Glutamatergic neuron (in vitro differentiated cells): ENCODE data around the gene ABCA1. TPM values are rescaled to one million over a fixed set of nuclear protein-coding genes. Genes with fewer than 3 reads are reported as not detected.

Source experiments
- DNase-seq: peaks from one replicate; pipeline ENCODE4 v3.0.0; 2022
- H3K27ac Mint-ChIP-seq: one replicate; pipeline ENCODE4 v1.8.0; 2020; ENCODE audit warnings: mild to moderate bottlenecking, mixed read lengths, inconsistent platforms; ENCODE audit not compliant: unreplicated experiment
- H3K27me3 Mint-ChIP-seq: one replicate; pipeline ENCODE4 v1.8.0; 2020; ENCODE audit warnings: mild to moderate bottlenecking, moderate library complexity, mixed read lengths, inconsistent platforms; ENCODE audit not compliant: unreplicated experiment
- H3K36me3 Mint-ChIP-seq: one replicate; pipeline ENCODE4 v1.8.0; 2020; ENCODE audit warnings: mild to moderate bottlenecking, mixed read lengths, inconsistent platforms; ENCODE audit not compliant: unreplicated experiment
- H3K4me1 Mint-ChIP-seq: one replicate; pipeline ENCODE4 v1.8.0; 2020; ENCODE audit warnings: mild to moderate bottlenecking, low read depth, mixed read lengths, inconsistent platforms; ENCODE audit not compliant: unreplicated experiment
- H3K4me3 Mint-ChIP-seq: one replicate; pipeline ENCODE4 v1.8.0; 2020; ENCODE audit warnings: mild to moderate bottlenecking, mixed read lengths, inconsistent platforms; ENCODE audit not compliant: unreplicated experiment
- H3K9me3 Mint-ChIP-seq: one replicate; pipeline ENCODE4 v1.8.0; 2020; ENCODE audit warnings: mild to moderate bottlenecking, moderate library complexity, mixed read lengths, inconsistent platforms; ENCODE audit not compliant: unreplicated experiment
- CTCF ChIP-seq: fragments of 200-600 bp; sonication (generic); IDR thresholded peaks from one replicate; pipeline ENCODE4 v1.5.0; 2021; ENCODE audit not compliant: partially characterized antibody, unreplicated experiment
- total RNA-seq: library from RNA; stranded (reverse); fragmentation: NEBNext Ultra II Directional; extraction: Animal tissue kit (Norgen Biotek cat#: 25700); gene quantifications from one replicate; pipeline ENCODE4 v1.2.1, GENCODE V29; 2021; ENCODE audit not compliant: unreplicated experiment

Gene ABCA1
- total RNA-seq, 1 donor from 2014 or later = 146 TPM

DNA sequence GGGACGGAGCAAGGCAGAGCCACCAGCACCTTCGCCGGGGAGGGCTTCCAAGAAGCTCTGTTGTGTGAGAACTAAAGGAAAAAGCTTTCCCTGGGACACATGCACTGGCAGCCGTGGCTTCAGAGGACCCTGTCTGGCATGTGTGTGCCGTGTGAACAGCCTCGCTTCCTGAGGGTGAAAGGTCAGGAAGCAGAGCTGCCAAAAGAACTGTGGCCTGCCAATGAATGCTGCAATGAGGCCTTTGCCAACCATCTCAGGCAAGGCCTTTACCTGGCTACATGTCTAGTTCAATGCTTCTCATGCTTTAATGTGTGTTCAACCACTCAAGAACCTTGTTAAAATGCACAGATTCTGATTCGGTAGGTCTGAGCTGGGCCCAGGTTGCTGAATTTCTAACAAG, 110.5 kb downstream of the ABCA1 start:
- peaks cover 4% of the 10 kb centered on the region for H3K27me3 Mint-ChIP-seq
- TF ChIP-seq CTCF = no peak
- H3K36me3 Mint-ChIP-seq = peaks cover 19% of the 10 kb centered on the region
- DNase-seq = no peak
- H3K4me1 Mint-ChIP-seq = peaks cover 16% of the 10 kb centered on the region
- no peak overlapping the region for H3K27ac Mint-ChIP-seq
- H3K4me3 Mint-ChIP-seq = no peak overlapping the region
- H3K9me3 Mint-ChIP-seq = peaks cover 26% of the 10 kb centered on the region

GRCh38 chr9:104815851-104816565, 111.9 kb downstream of the ABCA1 start:
- H3K27me3 Mint-ChIP-seq = peaks cover 4% of the 10 kb centered on the region
- H3K9me3 Mint-ChIP-seq = peaks cover 27% of the 10 kb centered on the region
- H3K36me3 Mint-ChIP-seq = peaks cover 19% of the 10 kb centered on the region
- H3K4me3 Mint-ChIP-seq = no peak overlapping the region
- DNase-seq = no peak
- H3K27ac Mint-ChIP-seq = no peak overlapping the region
- TF ChIP-seq CTCF = no peak
- H3K4me1 Mint-ChIP-seq = peaks cover 16% of the 10 kb centered on the region

GRCh38 chr9:104810421-104811339, 117.3 kb downstream of the ABCA1 start:
- Mint-ChIP-seq H3K4me1 (peaks cover 2% of the 10 kb centered on the region), H3K27ac (no peak overlapping the region), H3K27me3 (peaks cover 3% of the 10 kb centered on the region), H3K36me3 (peaks cover 14% of the 10 kb centered on the region), H3K9me3 (peaks cover 28% of the 10 kb centered on the region), H3K4me3 (no peak overlapping the region)
- no peak for DNase-seq
- TF ChIP-seq CTCF = no peak

DNA sequence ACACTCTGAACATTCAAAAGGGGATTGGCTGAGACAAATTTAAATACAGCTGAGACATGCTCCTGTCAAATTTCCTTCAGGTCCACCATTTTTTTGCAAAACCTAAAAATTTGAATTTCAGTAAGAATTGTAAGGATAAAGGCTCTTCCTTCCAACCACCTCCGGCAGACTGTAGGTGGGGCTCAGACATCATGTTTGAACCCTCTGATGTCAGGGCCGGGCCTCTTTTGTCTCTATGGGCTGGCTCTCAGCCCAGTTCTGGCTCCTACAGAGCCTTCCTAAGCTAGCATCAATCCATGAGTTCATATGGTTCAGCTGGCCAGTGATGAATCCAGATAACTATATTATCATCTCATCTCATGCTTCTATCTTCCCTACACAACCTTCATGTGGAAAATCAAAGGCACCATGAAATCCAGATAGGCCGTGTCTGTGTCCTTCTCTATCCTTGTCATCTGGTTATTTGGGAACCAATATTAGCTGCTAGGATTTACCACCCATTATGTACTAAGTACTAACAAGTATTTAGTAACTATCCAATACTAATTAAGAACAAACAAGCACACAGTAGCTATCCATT, 119.8 kb downstream of the ABCA1 start:
- Mint-ChIP-seq H3K27ac (no peak overlapping the region), H3K36me3 (peaks cover 5% of the 10 kb centered on the region), H3K9me3 (peaks cover 20% of the 10 kb centered on the region), H3K4me1 (peaks cover 2% of the 10 kb centered on the region), H3K4me3 (no peak overlapping the region), H3K27me3 (peaks cover 3% of the 10 kb centered on the region)
- DNase-seq = no peak
- TF ChIP-seq CTCF = no peak
